ENCODE data around the gene TMEM87A. TPM values are rescaled to one million over a fixed set of nuclear protein-coding genes. Genes with fewer than 3 reads are reported as not detected.

Gene TMEM87A
- total RNA-seq, 1 donor from 2014 or later: 53.6 TPM

DNA sequence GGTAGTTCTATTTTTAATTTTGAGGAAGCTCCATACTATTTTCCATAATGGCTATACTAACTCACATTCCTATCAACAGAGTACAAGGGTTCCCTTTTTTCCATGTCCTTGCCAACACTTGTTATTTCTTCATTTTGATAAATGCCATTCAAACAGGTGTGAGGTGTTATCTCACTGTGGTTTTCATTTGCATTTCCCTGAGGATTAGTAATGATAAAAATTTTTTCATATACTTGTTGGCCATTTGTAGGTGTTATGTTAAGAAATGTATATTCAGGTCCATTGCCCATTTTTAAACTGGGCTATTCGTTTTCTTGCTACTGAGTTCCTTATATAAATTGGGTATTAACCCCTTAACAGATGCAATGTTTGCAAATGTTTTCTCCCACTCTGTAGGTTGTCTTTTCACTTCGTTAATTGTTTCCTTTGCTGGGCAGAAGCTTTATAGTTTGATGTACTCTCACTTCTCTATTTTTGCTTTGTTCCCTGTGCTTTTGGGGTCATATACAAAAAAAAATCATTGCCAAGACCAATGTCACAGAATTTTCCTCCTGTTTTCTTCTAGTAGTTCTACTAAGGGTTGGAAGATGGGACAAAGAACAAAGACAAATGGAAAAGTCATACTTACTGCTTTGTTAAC, 54.2 kb downstream of the TMEM87A start:
- Histone ChIP-seq H3K4me3 (ENCODE audit: low read depth, low read length) (no peak overlapping the region), H3K27me3 (ENCODE audit: control insufficient read depth, insufficient read depth, low read length) (no peaks in the 10 kb centered on the region), H3K36me3 (ENCODE audit: control insufficient read depth, insufficient read depth, low read length) (no peaks in the 10 kb centered on the region)
- TF ChIP-seq, protein P1, sequence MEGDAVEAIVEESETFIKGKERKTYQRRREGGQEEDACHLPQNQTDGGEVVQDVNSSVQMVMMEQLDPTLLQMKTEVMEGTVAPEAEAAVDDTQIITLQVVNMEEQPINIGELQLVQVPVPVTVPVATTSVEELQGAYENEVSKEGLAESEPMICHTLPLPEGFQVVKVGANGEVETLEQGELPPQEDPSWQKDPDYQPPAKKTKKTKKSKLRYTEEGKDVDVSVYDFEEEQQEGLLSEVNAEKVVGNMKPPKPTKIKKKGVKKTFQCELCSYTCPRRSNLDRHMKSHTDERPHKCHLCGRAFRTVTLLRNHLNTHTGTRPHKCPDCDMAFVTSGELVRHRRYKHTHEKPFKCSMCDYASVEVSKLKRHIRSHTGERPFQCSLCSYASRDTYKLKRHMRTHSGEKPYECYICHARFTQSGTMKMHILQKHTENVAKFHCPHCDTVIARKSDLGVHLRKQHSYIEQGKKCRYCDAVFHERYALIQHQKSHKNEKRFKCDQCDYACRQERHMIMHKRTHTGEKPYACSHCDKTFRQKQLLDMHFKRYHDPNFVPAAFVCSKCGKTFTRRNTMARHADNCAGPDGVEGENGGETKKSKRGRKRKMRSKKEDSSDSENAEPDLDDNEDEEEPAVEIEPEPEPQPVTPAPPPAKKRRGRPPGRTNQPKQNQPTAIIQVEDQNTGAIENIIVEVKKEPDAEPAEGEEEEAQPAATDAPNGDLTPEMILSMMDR (IDR thresholded peaks at IDR 0.05; ENCODE audit: insufficient read depth, low read length, poor library complexity, severe bottlenecking): no peak
- no peak for DNase-seq (ENCODE audit: low read depth)

DNA sequence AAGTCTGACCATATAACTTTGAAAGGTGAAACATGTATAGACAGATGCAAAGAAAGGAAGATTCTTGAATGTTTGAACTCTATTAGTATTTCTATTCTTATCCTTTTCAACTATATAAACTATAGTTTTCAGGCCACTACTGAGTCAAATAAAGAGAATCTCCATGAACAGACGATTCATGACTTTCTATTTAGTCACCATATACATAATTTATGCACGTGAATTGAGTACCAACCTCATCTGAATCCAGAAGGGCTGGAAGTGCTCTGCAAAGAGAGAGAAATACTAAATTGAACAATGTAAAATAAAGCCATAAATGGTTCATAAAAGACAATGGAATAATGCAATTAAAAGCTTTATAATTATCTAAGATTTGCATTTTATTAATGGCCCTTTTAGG, 55.7 kb downstream of the TMEM87A start:
- no peaks in the 10 kb centered on the region for H3K27me3 ChIP-seq (ENCODE audit: control insufficient read depth, insufficient read depth, low read length)
- DNase-seq (ENCODE audit: low read depth): no peak
- TF ChIP-seq, protein P1 (IDR thresholded peaks at IDR 0.05; ENCODE audit: insufficient read depth, low read length, poor library complexity, severe bottlenecking): no peak
- H3K36me3 ChIP-seq (ENCODE audit: control insufficient read depth, insufficient read depth, low read length): no peaks in the 10 kb centered on the region
- H3K4me3 ChIP-seq (ENCODE audit: low read depth, low read length): no peak overlapping the region

DNA sequence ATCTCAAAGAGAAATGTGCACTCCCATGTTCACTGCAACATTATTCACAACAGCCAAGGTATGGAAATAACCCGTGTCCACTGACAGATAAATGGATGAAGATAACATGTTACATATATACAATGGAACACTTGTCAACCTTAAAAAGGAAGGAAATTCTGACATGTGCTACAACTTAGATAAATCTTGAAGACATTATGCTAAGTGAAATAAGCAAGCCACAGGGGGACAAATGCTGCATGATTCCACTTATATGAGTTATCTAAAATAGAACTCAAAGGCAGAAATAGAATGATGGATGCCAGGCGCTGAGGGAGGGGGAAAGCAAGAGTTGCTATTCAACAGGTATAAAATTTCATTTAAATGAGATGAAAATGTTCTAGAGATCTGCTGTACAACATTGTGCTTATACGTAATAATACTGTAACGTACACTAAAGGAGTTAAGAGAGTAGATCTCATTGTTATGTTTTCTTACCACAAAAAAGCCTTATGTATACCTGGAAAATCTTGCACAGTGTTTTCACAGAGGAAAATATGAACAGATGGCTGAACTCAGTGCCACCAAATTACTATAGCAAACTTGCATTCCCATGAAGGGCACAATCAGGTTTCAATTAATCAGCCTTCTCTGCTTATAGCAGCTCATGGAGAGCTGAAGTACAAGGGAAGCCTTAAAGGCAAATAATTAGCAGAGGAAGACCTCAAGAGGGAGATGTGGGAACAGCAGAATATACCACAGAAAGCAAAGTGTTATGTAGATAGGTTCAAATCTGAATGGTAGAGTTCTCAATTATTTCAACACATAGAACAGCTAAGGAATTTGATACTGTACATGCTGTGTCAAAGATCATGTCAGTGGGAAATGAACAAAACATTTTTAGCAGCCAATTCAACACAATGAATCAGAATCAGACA, 57.1 kb downstream of the TMEM87A start:
- Histone ChIP-seq H3K36me3 (ENCODE audit: control insufficient read depth, insufficient read depth, low read length) (no peaks in the 10 kb centered on the region), H3K4me3 (ENCODE audit: low read depth, low read length) (no peak overlapping the region), H3K27me3 (ENCODE audit: control insufficient read depth, insufficient read depth, low read length) (no peaks in the 10 kb centered on the region)
- DNase-seq (ENCODE audit: low read depth): no peak
- TF ChIP-seq, protein P1 (IDR thresholded peaks at IDR 0.05; ENCODE audit: insufficient read depth, low read length, poor library complexity, severe bottlenecking): no peak

DNA sequence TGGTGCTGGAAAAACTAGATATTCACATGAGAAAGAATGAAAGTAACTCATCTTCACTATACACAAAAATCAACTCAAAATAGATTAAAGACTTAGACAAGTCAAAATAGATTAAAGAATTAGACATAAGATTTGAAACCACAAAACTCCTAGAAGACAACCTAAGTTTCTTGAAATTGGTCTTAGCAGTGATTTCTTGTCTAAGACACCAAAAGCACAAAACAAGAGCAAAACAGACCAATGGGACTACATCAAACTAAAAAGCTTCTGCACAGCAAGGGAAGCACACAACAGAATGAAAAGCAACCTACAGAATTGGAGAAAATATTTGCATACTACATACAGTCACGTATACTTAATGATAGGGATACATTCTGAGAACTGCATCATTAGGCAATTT, 58.6 kb downstream of the TMEM87A start:
- Histone ChIP-seq H3K27me3 (ENCODE audit: control insufficient read depth, insufficient read depth, low read length) (no peaks in the 10 kb centered on the region), H3K36me3 (ENCODE audit: control insufficient read depth, insufficient read depth, low read length) (no peaks in the 10 kb centered on the region), H3K4me3 (ENCODE audit: low read depth, low read length) (no peak overlapping the region)
- DNase-seq (ENCODE audit: low read depth): no peak
- TF ChIP-seq, protein P1 (IDR thresholded peaks at IDR 0.05; ENCODE audit: insufficient read depth, low read length, poor library complexity, severe bottlenecking): no peak

DNA sequence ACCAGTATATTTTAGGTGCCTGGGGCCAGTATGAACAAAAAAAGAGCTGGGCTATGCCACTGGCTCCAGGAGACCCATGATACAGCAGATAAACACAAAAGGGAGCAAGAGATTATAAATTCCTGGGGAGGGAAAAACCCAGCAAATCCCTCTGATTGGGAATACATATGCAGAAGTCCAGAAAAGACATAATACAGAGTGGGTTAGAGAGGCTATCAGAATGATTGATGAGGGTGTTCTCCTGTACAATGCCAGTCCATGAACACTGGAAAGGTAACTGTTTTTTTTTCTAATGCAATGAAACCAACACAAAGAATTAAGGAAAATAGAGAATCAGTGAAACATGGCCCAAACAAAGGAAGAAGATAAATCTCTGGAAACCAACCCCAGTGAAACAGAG, 59.7 kb downstream of the TMEM87A start:
- Histone ChIP-seq H3K27me3 (ENCODE audit: control insufficient read depth, insufficient read depth, low read length) (no peaks in the 10 kb centered on the region), H3K4me3 (ENCODE audit: low read depth, low read length) (no peak overlapping the region), H3K36me3 (ENCODE audit: control insufficient read depth, insufficient read depth, low read length) (no peaks in the 10 kb centered on the region)
- no peak for DNase-seq (ENCODE audit: low read depth)
- TF ChIP-seq, protein P1 (IDR thresholded peaks at IDR 0.05; ENCODE audit: insufficient read depth, low read length, poor library complexity, severe bottlenecking): no peak

Data from kidney epithelial cell (primary cell).